Ishikawa (cell line): ENCODE results near the gene MAGI1.

ENCODE experiments used
- CEBPB ChIP-seq: IDR thresholded peaks from 2 replicates; pipeline ENCODE4 v1.6.1; 2012
- CREB1 ChIP-seq: IDR thresholded peaks from 2 replicates; pipeline ENCODE4 v1.6.1; 2012; ENCODE audit warnings: low read depth
- EGR1 ChIP-seq: IDR thresholded peaks from 2 replicates; pipeline ENCODE4 v1.6.1; 2012
- EP300 ChIP-seq: IDR thresholded peaks from 2 replicates; pipeline ENCODE4 v1.6.1; 2012; ENCODE audit warnings: borderline replicate concordance
- FOXM1 ChIP-seq: IDR thresholded peaks from 2 replicates; pipeline ENCODE4 v1.6.1; 2012; ENCODE audit warnings: low read depth, borderline replicate concordance
- MAX ChIP-seq: IDR thresholded peaks from 2 replicates; pipeline ENCODE4 v1.6.1; 2012
- NFIC ChIP-seq: IDR thresholded peaks from 2 replicates; pipeline ENCODE4 v1.6.1; 2012
- RAD21 ChIP-seq: IDR thresholded peaks from 2 replicates; pipeline ENCODE4 v1.6.1; 2012; ENCODE audit warnings: low read depth
- REST ChIP-seq: IDR thresholded peaks from 2 replicates; pipeline ENCODE4 v1.6.1; 2012; ENCODE audit warnings: low read depth, mild to moderate bottlenecking
- TAF1 ChIP-seq: IDR thresholded peaks from 2 replicates; pipeline ENCODE4 v1.6.1; 2012; ENCODE audit warnings: low read depth, mild to moderate bottlenecking
- TCF12 ChIP-seq: IDR thresholded peaks from 2 replicates; pipeline ENCODE4 v1.6.1; 2012; ENCODE audit warnings: low read depth
- TEAD4 ChIP-seq: IDR thresholded peaks from 2 replicates; pipeline ENCODE4 v1.6.1; 2012
- USF1 ChIP-seq: IDR thresholded peaks from 2 replicates; pipeline ENCODE4 v1.6.1; 2012
- YY1 ChIP-seq: IDR thresholded peaks from 2 replicates; pipeline ENCODE4 v1.6.1; 2012; ENCODE audit warnings: low read depth
- ZBTB7A ChIP-seq: IDR thresholded peaks from 2 replicates; pipeline ENCODE4 v1.6.1; 2012; ENCODE audit warnings: low read depth

MAGI1 gene

GRCh38 chr3:65503776-65504175 lies 534.9 kb downstream of the MAGI1 start:
- TF ChIP-seq ZBTB7A (no peak), EGR1 (no peak), CREB1 (no peak), EP300 (no peak), USF1 (no peak), RAD21 (no peak), MAX (no peak)

GRCh38 chr3:65502526-65502925 lies 536.2 kb downstream of the MAGI1 start:
- TF ChIP-seq NFIC (no peak), TEAD4 (no peak), EP300 (no peak), CEBPB (no peak), TCF12 (no peak)

GRCh38 chr3:65500398-65501306 lies 538.1 kb downstream of the MAGI1 start:
- TF ChIP-seq TEAD4: no peak
- no peak for TF ChIP-seq MAX
- TF ChIP-seq FOXM1: no peak
- no peak for TF ChIP-seq TCF12
- no peak for TF ChIP-seq CEBPB
- TF ChIP-seq USF1: no peak
- no peak for TF ChIP-seq NFIC
- no peak for TF ChIP-seq CREB1
- TF ChIP-seq ZBTB7A: no peak
- TF ChIP-seq YY1: no peak
- TF ChIP-seq EGR1: no peak
- no peak for TF ChIP-seq EP300
- no peak for TF ChIP-seq TAF1

GRCh38 chr3:65497846-65498245 lies 540.9 kb downstream of the MAGI1 start:
- no peak for TF ChIP-seq TAF1
- no peak for TF ChIP-seq EP300
- TF ChIP-seq EGR1: no peak
- no peak for TF ChIP-seq CEBPB
- no peak for TF ChIP-seq TEAD4
- no peak for TF ChIP-seq CREB1
- TF ChIP-seq REST: no peak
- no peak for TF ChIP-seq YY1
- TF ChIP-seq USF1: no peak
- TF ChIP-seq ZBTB7A: no peak
- no peak for TF ChIP-seq FOXM1
- no peak for TF ChIP-seq RAD21
- no peak for TF ChIP-seq NFIC
- no peak for TF ChIP-seq MAX
- TF ChIP-seq TCF12: no peak

GRCh38 chr3:65497236-65497635 lies 541.5 kb downstream of the MAGI1 start:
- TF ChIP-seq TEAD4 (no peak), FOXM1 (no peak), CEBPB (no peak), YY1 (no peak), REST (no peak), EGR1 (no peak), NFIC (no peak), USF1 (no peak), CREB1 (no peak), ZBTB7A (no peak), TCF12 (no peak), MAX (no peak), TAF1 (no peak), RAD21 (no peak), EP300 (no peak)
